Lower lobe of right lung (tissue), 2 donors: ENCODE data around the gene SUSD4. TPM values are rescaled to one million over a fixed set of nuclear protein-coding genes. Genes with fewer than 3 reads are reported as not detected.

ENCODE experiments used
- ATAC-seq, 2 donors: fragments of 200-7000 bp; cut with Tn5 transposase; one replicate each; pipeline ENCODE4 v1.9.1; 2020 to 2022; ENCODE audit warnings: mild to moderate bottlenecking in 2 of 2, moderate library complexity in 2 of 2
- DNase-seq: peaks from one replicate; pipeline ENCODE4 v3.0.0-alpha.2; 2020
- H3K27ac ChIP-seq: fragments of 200-600 bp; one replicate; pipeline ENCODE4 v1.8.0; 2022
- H3K27me3 ChIP-seq: fragments of 200-600 bp; one replicate; pipeline ENCODE4 v1.8.0; 2022; ENCODE audit warnings: low read depth
- H3K36me3 ChIP-seq: fragments of 200-600 bp; one replicate; pipeline ENCODE4 v1.8.0; 2022; ENCODE audit warnings: mild to moderate bottlenecking
- H3K4me1 ChIP-seq: fragments of 200-600 bp; one replicate; pipeline ENCODE4 v1.8.0; 2022
- H3K4me3 ChIP-seq: fragments of 200-600 bp; one replicate; pipeline ENCODE4 v1.8.0; 2022; ENCODE audit warnings: mild to moderate bottlenecking
- H3K9me3 ChIP-seq: fragments of 200-600 bp; one replicate; pipeline ENCODE4 v1.8.0; 2022
- intact Hi-C: fragments of 100-400 bp; cut with DNase I; formaldehyde crosslinking; loops from one replicate; pipeline ENCODE4 v1.11.0; 2022
- total RNA-seq: library from RNA; stranded (reverse); fragmentation: NEBNext Ultra II Directional; extraction: Animal tissue kit (Norgen Biotek cat#: 25700); gene quantifications from one replicate; pipeline ENCODE4 v1.2.1, GENCODE V29; 2021
- TF ChIP-seq, protein P1 (sequence below): fragments of 200-600 bp; IDR thresholded peaks from one replicate; pipeline ENCODE4 v1.8.0; 2022; ENCODE audit warnings: antibody characterized with exemption, mild to moderate bottlenecking
- donor health status: DM: no; HTN: yes; CAD: no; lungs with severe emphysema.

Gene SUSD4
- total RNA-seq, 1 donor from 2014 or later = 3.7 TPM

DNA sequence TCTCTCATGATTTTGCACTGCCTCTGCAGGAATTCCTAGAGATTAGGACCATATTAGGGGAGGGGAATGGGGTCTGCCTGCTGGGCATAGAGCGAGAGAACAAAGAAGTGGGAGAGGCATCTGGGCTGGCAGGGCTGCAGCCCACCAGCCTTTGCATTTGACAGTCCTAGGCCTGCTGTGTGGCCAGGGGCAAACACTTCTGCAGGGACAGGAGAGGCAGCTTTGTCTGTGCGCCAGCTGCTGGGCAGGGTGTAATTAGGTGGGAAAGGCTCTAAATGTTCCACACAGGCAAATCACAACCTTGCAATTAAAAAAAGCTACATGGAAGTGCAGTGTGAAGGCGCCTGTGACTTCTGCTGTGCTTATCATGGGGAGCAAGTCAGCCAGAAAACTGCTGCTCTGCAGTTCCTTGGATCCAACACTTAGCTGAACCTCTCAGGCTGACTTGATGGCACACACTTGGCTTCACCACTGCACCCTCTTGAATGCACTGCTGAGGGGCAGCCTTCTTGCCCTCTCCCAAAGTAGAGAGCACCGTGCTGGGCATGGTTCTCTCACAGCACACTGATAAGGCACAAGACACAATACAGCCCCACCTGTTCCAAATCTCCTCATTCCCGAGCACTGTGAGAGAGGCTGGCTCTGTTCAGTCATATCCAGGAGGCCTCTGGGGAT lies 147.3 kb downstream of the SUSD4 start:
- intact Hi-C loops = no loop called here
- H3K27ac ChIP-seq = no peak overlapping the region
- no peaks in the 10 kb centered on the region for H3K27me3 ChIP-seq
- H3K4me1 ChIP-seq = no peaks in the 10 kb centered on the region
- no peak for DNase-seq
- H3K9me3 ChIP-seq = peaks cover 12% of the 10 kb centered on the region
- H3K4me3 ChIP-seq = no peak overlapping the region
- ATAC-seq = peak in 1 of 2 donors; percentile 11
- TF ChIP-seq, protein P1, sequence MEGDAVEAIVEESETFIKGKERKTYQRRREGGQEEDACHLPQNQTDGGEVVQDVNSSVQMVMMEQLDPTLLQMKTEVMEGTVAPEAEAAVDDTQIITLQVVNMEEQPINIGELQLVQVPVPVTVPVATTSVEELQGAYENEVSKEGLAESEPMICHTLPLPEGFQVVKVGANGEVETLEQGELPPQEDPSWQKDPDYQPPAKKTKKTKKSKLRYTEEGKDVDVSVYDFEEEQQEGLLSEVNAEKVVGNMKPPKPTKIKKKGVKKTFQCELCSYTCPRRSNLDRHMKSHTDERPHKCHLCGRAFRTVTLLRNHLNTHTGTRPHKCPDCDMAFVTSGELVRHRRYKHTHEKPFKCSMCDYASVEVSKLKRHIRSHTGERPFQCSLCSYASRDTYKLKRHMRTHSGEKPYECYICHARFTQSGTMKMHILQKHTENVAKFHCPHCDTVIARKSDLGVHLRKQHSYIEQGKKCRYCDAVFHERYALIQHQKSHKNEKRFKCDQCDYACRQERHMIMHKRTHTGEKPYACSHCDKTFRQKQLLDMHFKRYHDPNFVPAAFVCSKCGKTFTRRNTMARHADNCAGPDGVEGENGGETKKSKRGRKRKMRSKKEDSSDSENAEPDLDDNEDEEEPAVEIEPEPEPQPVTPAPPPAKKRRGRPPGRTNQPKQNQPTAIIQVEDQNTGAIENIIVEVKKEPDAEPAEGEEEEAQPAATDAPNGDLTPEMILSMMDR = no peak
- H3K36me3 ChIP-seq = no peaks in the 10 kb centered on the region

DNA sequence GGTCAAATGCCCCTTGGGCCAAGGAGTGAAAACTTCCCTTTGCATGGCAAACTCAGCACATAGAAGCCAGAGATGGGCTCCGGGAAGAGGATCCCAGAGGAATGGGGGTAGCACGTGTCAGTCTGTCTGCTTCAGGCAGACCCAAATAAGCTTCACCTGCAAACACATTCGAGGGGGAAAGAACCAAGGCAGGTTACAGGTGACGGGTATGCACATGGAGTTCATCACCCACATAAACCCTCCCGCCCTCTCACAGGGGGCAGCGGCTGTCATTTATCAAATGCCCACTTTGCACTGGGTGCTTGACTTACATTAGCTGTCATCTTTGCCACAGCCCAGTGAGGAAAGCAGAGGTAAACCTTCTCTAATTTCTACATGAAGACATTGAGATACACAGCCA lies 147.9 kb downstream of the SUSD4 start:
- intact Hi-C loops = no loop called here
- Histone ChIP-seq H3K27me3 (no peaks in the 10 kb centered on the region), H3K4me3 (no peak overlapping the region), H3K9me3 (peaks cover 12% of the 10 kb centered on the region), H3K36me3 (no peaks in the 10 kb centered on the region), H3K4me1 (no peaks in the 10 kb centered on the region), H3K27ac (no peak overlapping the region)
- TF ChIP-seq, protein P1 = no peak
- DNase-seq (no peak), ATAC-seq (no peak)

DNA sequence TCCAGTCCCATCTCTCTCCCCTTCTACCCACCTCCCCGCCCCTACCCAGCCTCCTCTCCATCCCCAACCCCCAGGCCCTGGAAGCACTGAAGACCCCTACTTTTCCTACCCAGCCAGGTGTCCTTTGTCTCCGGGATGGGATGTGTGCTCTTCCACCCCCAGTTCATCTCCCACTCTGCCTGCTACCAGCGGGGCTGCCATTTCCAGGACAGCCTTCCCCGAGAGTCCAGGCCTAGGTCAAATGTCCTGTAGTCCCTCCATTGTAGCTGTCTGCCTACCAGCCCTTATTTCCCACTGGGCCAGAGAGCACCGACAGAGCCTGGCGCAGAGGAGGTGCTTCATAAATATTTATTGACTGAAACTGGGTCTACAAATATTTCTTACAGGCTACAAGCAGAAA lies 148.9 kb downstream of the SUSD4 start:
- no peaks in the 10 kb centered on the region for H3K27me3 ChIP-seq
- H3K4me3 ChIP-seq = no peak overlapping the region
- H3K36me3 ChIP-seq = no peaks in the 10 kb centered on the region
- H3K27ac ChIP-seq = no peak overlapping the region
- H3K9me3 ChIP-seq = peaks cover 12% of the 10 kb centered on the region
- no peak for ATAC-seq
- intact Hi-C loops = no loop called here
- H3K4me1 ChIP-seq = no peaks in the 10 kb centered on the region
- TF ChIP-seq, protein P1 = no peak
- no peak for DNase-seq

GRCh38 chr1:223214261-223214807 lies 149.6 kb downstream of the SUSD4 start:
- TF ChIP-seq, protein P1 = no peak
- no peak for ATAC-seq
- peaks cover 10% of the 10 kb centered on the region for H3K9me3 ChIP-seq
- DNase-seq = no peak
- no peaks in the 10 kb centered on the region for H3K27me3 ChIP-seq
- H3K4me1 ChIP-seq = no peaks in the 10 kb centered on the region
- H3K27ac ChIP-seq = no peak overlapping the region
- H3K4me3 ChIP-seq = no peak overlapping the region
- no peaks in the 10 kb centered on the region for H3K36me3 ChIP-seq
- intact Hi-C loops = no loop called here

- TF ChIP-seq, protein P1 = no peak
These were observed 151.5 kb downstream of the SUSD4 start for GRCh38 chr1:223212441-223212840.

More at GRCh38 chr1:223212441-223212840, 151.5 kb downstream of the SUSD4 start:
- H3K27me3 ChIP-seq = no peaks in the 10 kb centered on the region
- no peaks in the 10 kb centered on the region for H3K4me1 ChIP-seq
- ATAC-seq = no peak
- intact Hi-C loops = no loop called here
- no peaks in the 10 kb centered on the region for H3K36me3 ChIP-seq
- no peak overlapping the region for H3K27ac ChIP-seq
- H3K4me3 ChIP-seq = no peak overlapping the region
- no peak for DNase-seq
- no peaks in the 10 kb centered on the region for H3K9me3 ChIP-seq
